Ishikawa (cell line): Measurements from ENCODE around the gene QSOX2.

Experiments
- CEBPB ChIP-seq: IDR thresholded peaks from 2 replicates; pipeline ENCODE4 v1.6.1; 2012
- CREB1 ChIP-seq: IDR thresholded peaks from 2 replicates; pipeline ENCODE4 v1.6.1; 2012; ENCODE audit warnings: low read depth
- EGR1 ChIP-seq: IDR thresholded peaks from 2 replicates; pipeline ENCODE4 v1.6.1; 2012
- EP300 ChIP-seq: IDR thresholded peaks from 2 replicates; pipeline ENCODE4 v1.6.1; 2012; ENCODE audit warnings: borderline replicate concordance
- FOXM1 ChIP-seq: IDR thresholded peaks from 2 replicates; pipeline ENCODE4 v1.6.1; 2012; ENCODE audit warnings: low read depth, borderline replicate concordance
- MAX ChIP-seq: IDR thresholded peaks from 2 replicates; pipeline ENCODE4 v1.6.1; 2012
- NFIC ChIP-seq: IDR thresholded peaks from 2 replicates; pipeline ENCODE4 v1.6.1; 2012
- RAD21 ChIP-seq: IDR thresholded peaks from 2 replicates; pipeline ENCODE4 v1.6.1; 2012; ENCODE audit warnings: low read depth
- REST ChIP-seq: IDR thresholded peaks from 2 replicates; pipeline ENCODE4 v1.6.1; 2012; ENCODE audit warnings: low read depth, mild to moderate bottlenecking
- TAF1 ChIP-seq: IDR thresholded peaks from 2 replicates; pipeline ENCODE4 v1.6.1; 2012; ENCODE audit warnings: low read depth, mild to moderate bottlenecking
- TCF12 ChIP-seq: IDR thresholded peaks from 2 replicates; pipeline ENCODE4 v1.6.1; 2012; ENCODE audit warnings: low read depth
- TEAD4 ChIP-seq: IDR thresholded peaks from 2 replicates; pipeline ENCODE4 v1.6.1; 2012
- USF1 ChIP-seq: IDR thresholded peaks from 2 replicates; pipeline ENCODE4 v1.6.1; 2012
- YY1 ChIP-seq: IDR thresholded peaks from 2 replicates; pipeline ENCODE4 v1.6.1; 2012; ENCODE audit warnings: low read depth
- ZBTB7A ChIP-seq: IDR thresholded peaks from 2 replicates; pipeline ENCODE4 v1.6.1; 2012; ENCODE audit warnings: low read depth

Gene QSOX2

GRCh38 chr9:136255166-136255538 is 9.5 kb upstream of the QSOX2 start:
- TF ChIP-seq EGR1, result peak; percentile 77
- peak; percentile 24; the same call in 1 of the 2 replicates for TF ChIP-seq MAX
- no peak for TF ChIP-seq CEBPB

- TF ChIP-seq RAD21, result no peak
- TF ChIP-seq EGR1, result no peak
- no peak for TF ChIP-seq TEAD4
- no peak for TF ChIP-seq EP300
- no peak for TF ChIP-seq TAF1
- no peak for TF ChIP-seq YY1
- TF ChIP-seq NFIC, result no peak
Measured at GRCh38 chr9:136254381-136255165, 9.0 kb upstream of the QSOX2 start.

GRCh38 chr9:136253246-136254130 is 7.9 kb upstream of the QSOX2 start:
- TF ChIP-seq RAD21 (no peak), TCF12 (no peak), CEBPB (no peak), YY1 (no peak), TEAD4 (no peak), NFIC (no peak)

- TF ChIP-seq CREB1 (no peak), ZBTB7A (no peak), EGR1 (no peak), EP300 (no peak), CEBPB (no peak), TEAD4 (no peak), RAD21 (no peak), TCF12 (no peak), USF1 (no peak), MAX (no peak), YY1 (no peak), TAF1 (no peak), FOXM1 (no peak), REST (no peak), NFIC (no peak)
Measured at GRCh38 chr9:136252846-136253245, 7.2 kb upstream of the QSOX2 start.

- TF ChIP-seq NFIC, result no peak
- no peak for TF ChIP-seq CREB1
- no peak for TF ChIP-seq TEAD4
- TF ChIP-seq CEBPB, result no peak
- TF ChIP-seq EP300, result no peak
- TF ChIP-seq RAD21, result no peak
- no peak for TF ChIP-seq YY1
- TF ChIP-seq USF1, result no peak
Measured at GRCh38 chr9:136252281-136252680, 6.7 kb upstream of the QSOX2 start.

- TF ChIP-seq NFIC (no peak), RAD21 (no peak), EGR1 (no peak), TAF1 (no peak), TEAD4 (no peak), CREB1 (no peak), REST (no peak), TCF12 (no peak), ZBTB7A (no peak), FOXM1 (no peak)
Measured at GRCh38 chr9:136251264-136252115, 5.9 kb upstream of the QSOX2 start.
